ENCODE measurements around the gene MAVS.
A peak's percentile ranks its signal among the peaks of the same experiment; 100 is the strongest.
"Not testable (repeated sequence)": the region's sequence is repeated elsewhere in the genome, so short reads cannot be mapped to it uniquely, and the experiment has no call there.

The MAVS gene

DNA sequence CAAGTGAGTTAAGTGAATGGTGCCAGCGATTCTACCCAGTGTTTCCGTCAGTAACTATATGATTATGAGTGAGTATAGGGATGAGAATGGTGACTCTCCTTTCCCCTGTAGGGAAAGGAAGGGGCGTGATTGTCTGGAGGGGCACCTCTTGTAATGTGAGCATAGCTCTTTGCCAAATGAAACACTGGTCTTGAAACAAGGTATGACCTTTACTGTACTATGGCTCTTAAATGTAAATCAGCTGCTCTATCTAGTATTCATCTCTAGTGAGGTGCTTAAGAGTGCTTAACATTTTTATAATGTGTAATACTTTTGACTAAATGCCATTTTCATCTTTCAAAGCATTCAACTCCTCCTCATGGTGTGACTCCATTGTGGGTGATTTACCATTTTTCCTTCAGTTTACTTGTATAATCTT is 53.6 kb downstream of the MAVS start:
- H3K9me3 Mint-ChIP-seq: no peaks in the 10 kb centered on the region
- ATAC-seq (replicated peaks; ENCODE audit: extremely low read depth, poor library complexity, severe bottlenecking) (no peak), DNase-seq (ENCODE audit: low spot score in 2 of 2) (no peak)
- H3K27me3 Mint-ChIP-seq: no peaks in the 10 kb centered on the region
- H3K27ac Mint-ChIP-seq (ENCODE audit: low read depth): peak overlapping the region; percentile 74
- H3K4me3 Mint-ChIP-seq: peak overlapping the region; percentile 67
- H3K36me3 Mint-ChIP-seq (ENCODE audit: insufficient read depth): peaks cover 9% of the 10 kb centered on the region
- H3K4me1 Mint-ChIP-seq: peaks cover 71% of the 10 kb centered on the region

DNA sequence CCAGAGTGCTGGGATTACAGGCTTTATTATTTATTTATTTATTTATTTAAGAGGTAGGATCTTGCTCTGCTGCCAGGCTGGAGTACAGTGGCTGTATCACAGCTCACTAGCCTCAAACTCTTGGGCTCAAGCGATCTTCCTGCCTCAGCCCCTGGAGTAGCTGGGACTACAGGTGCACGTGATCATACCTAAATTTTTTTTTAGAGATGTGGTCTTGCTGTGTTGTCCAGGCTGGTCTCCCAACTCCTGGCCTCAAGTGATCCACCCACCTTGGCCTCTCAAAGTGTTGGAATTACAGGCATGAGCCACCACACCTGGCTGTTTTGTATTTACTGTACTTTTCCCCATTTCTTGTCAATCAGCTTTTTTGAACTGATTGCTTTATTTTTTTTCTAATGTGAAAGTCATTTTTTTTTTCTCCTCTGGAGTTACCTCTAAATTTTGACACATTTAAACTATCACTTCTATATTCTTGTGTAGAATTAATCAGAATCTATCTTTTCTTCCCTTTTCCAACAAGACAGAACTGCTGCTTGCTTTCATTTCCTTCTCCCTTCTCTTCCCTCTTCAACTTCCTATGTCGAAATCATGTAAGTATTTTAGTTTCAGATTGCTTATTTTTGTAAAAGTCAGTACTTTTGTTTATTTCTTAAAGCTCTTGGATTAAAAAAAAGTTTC is 54.5 kb downstream of the MAVS start:
- peaks cover 7% of the 10 kb centered on the region for H3K36me3 Mint-ChIP-seq (ENCODE audit: insufficient read depth)
- DNase-seq (ENCODE audit: low spot score in 2 of 2): no peak
- H3K4me1 Mint-ChIP-seq: peaks cover 75% of the 10 kb centered on the region
- no peak for ATAC-seq (replicated peaks; ENCODE audit: extremely low read depth, poor library complexity, severe bottlenecking)
- peak overlapping the region; percentile 50 for H3K4me3 Mint-ChIP-seq
- H3K27ac Mint-ChIP-seq (ENCODE audit: low read depth): peak overlapping the region; percentile 74
- H3K27me3 Mint-ChIP-seq: no peaks in the 10 kb centered on the region
- no peaks in the 10 kb centered on the region for H3K9me3 Mint-ChIP-seq

DNA sequence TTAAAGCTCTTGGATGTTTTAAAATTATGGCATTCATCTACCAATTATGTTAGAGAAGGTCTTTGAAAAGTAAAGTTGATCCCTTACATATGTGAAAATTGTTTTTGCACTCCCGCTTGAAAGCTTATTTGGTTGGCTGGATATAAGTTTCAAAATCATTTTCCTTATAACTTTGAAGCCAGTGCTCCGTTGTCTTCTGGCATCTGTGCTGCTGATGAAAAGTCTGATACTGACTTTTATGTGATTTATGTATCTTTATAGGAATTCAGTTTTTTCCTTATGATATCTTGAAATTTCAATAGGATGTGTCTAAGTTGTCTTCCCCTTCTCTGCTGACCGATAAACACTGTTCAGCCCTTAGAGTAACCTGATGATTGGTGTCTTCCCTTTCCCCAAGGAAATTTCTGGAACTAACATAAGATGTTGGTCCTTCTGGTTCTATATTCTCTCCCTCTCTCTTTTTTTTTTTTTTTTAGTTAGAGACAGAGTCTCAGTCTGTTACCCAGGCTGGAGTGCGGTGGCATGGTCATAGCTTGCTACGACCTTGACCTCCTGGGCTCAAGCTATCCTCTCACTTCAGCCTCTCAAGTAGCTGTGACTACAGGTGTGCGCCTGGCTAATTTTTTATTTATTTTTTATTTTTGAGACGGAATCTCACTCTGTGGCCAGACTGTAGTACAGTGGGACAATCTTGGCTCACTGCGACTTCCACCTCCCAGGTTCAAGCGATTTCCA is 55.2 kb downstream of the MAVS start:
- H3K36me3 Mint-ChIP-seq (ENCODE audit: insufficient read depth): peaks cover 8% of the 10 kb centered on the region
- peaks cover 71% of the 10 kb centered on the region for H3K4me1 Mint-ChIP-seq
- no peaks in the 10 kb centered on the region for H3K9me3 Mint-ChIP-seq
- H3K27me3 Mint-ChIP-seq: no peaks in the 10 kb centered on the region
- peak overlapping the region; percentile 50 for H3K4me3 Mint-ChIP-seq
- peak overlapping the region; percentile 74 for H3K27ac Mint-ChIP-seq (ENCODE audit: low read depth)
- DNase-seq (ENCODE audit: low spot score in 2 of 2) (no peak), ATAC-seq (replicated peaks; ENCODE audit: extremely low read depth, poor library complexity, severe bottlenecking) (no peak)

DNA sequence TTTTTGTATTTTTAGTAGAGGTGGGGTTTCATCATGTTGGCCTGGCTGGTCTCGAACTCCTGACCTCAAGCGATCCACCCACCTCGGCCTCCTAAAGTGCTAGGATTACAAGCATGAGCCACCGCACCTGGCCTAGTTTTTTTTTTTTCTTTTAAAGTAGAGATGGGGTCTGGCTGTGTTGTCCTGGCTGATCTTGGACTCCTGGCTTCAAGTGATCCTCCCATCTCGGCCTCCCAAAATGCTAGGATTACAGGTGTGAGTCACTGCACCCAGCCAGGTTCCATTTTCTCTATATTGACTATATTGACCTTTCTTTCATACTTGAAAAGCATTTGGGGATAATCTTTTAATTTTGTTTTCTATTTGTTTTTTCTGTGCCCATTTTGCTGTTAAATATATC is 55.8 kb downstream of the MAVS start:
- H3K36me3 Mint-ChIP-seq (ENCODE audit: insufficient read depth): peaks cover 7% of the 10 kb centered on the region
- H3K4me1 Mint-ChIP-seq: peaks cover 71% of the 10 kb centered on the region
- no peaks in the 10 kb centered on the region for H3K27me3 Mint-ChIP-seq
- H3K4me3 Mint-ChIP-seq: peak overlapping the region; percentile 38
- ATAC-seq (replicated peaks; ENCODE audit: extremely low read depth, poor library complexity, severe bottlenecking) (no peak), DNase-seq (ENCODE audit: low spot score in 2 of 2) (no peak)
- H3K9me3 Mint-ChIP-seq: no peaks in the 10 kb centered on the region
- H3K27ac Mint-ChIP-seq (ENCODE audit: low read depth): peak overlapping the region; percentile 82

DNA sequence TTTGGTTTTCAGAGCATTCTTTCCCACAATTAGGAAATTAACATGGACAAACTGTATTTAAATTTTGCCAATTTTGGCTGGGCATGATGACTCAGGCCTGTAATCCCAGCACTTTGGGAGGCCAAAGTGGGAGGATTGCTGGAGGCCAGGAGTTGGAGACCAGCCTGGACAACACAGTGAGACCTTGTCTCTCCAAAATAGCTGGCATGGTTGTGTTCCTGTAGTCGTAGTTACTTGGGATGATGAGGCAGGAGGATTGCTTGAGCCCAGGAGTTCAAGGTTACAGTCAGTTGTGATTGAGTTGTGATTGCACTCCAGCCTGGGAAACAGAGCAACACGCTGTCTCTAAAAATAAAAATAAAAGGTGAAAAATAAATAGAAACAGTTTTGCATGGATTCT is 57.6 kb downstream of the MAVS start:
- peak overlapping the region; percentile 82 for H3K27ac Mint-ChIP-seq (ENCODE audit: low read depth)
- H3K27me3 Mint-ChIP-seq: no peaks in the 10 kb centered on the region
- ATAC-seq (replicated peaks; ENCODE audit: extremely low read depth, poor library complexity, severe bottlenecking): no peak
- DNase-seq (ENCODE audit: low spot score in 2 of 2): no peak
- no peaks in the 10 kb centered on the region for H3K9me3 Mint-ChIP-seq
- no peak overlapping the region for H3K4me3 Mint-ChIP-seq
- H3K4me1 Mint-ChIP-seq: peaks cover 74% of the 10 kb centered on the region
- peaks cover 23% of the 10 kb centered on the region for H3K36me3 Mint-ChIP-seq (ENCODE audit: insufficient read depth)

DNA sequence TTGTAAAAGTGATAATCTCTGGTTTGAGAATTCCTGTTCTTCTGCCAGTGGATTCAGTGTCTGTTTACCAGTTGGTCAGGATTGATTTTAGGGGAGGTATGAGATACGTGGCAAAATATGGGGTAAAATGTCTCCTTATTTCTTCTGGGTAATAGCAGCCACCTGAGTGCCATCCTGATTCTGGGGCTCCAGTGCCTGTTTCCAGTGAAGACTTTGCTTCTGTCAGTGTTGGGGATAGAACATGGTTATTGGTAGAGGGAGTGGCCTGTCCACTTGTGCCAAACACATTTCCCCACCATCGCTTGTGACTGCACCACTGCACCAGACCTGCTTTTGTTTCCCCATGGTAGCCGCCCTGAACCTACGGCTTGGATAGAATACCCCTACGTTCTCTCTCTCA is 58.2 kb downstream of the MAVS start:
- Mint-ChIP-seq H3K27ac (ENCODE audit: low read depth) (peak overlapping the region; percentile 82), H3K36me3 (ENCODE audit: insufficient read depth) (peaks cover 28% of the 10 kb centered on the region), H3K4me1 (peaks cover 69% of the 10 kb centered on the region), H3K27me3 (no peaks in the 10 kb centered on the region), H3K4me3 (no peak overlapping the region), H3K9me3 (no peaks in the 10 kb centered on the region)
- DNase-seq (ENCODE audit: low spot score in 2 of 2) (no peak), ATAC-seq (replicated peaks; ENCODE audit: extremely low read depth, poor library complexity, severe bottlenecking) (no peak)

DNA sequence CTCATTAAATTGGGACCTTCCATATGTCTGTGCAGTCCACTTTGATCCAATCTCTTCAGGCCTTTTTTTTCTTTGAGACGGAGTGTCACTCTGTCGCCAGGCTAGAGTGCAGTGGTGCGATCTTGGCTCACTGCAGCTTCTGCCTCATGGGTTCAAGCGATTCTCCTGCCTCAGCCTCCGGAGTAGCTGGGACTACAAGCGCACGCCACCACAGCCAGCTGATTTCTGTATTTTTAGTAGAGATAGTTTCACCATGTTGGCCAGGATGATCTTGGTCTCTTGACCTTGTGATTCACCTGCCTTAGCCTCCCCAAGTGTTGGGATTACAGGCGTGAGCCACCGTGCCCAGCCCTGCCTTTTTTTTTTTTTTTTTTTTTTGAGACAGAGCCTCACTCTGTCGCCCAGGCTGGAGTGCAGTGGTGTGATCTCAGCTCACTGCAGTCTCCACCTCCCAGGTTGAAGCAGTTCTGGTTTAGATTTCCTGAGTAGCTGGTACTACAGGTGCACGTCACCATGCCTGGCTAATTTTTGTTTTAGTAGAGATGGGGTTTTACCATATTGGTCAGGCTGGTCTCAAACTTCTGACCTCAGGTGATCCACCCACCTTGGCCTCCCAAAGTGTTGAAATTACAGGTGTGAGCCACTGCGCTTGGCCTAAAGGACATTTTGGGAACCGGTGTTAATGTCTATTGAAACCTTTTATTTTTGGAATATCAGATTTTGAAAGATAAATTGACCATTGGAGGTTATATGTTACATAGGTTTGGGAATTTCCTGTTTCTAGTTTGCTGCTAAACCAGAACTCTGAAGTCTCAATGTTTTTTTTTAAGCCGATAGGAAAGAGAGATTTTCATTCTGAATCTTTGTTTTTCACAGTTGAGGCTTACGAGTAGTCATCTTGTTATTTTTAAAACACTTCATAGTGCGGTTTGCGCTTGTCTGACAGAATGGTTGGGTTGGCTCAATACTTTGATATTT is 60.4 kb downstream of the MAVS start:
- Mint-ChIP-seq H3K4me1 (peaks cover 56% of the 10 kb centered on the region), H3K4me3 (peak overlapping the region; percentile 55), H3K36me3 (ENCODE audit: insufficient read depth) (peaks cover 50% of the 10 kb centered on the region), H3K27ac (ENCODE audit: low read depth) (peak overlapping the region; percentile 93)
- H3K27me3 Mint-ChIP-seq, H3K9me3 Mint-ChIP-seq: not testable (repeated sequence)
- ATAC-seq (replicated peaks; ENCODE audit: extremely low read depth, poor library complexity, severe bottlenecking) (peak; percentile 96), DNase-seq (ENCODE audit: low spot score in 2 of 2) (peak in 1 of 2 donors; percentile 55)

DNA sequence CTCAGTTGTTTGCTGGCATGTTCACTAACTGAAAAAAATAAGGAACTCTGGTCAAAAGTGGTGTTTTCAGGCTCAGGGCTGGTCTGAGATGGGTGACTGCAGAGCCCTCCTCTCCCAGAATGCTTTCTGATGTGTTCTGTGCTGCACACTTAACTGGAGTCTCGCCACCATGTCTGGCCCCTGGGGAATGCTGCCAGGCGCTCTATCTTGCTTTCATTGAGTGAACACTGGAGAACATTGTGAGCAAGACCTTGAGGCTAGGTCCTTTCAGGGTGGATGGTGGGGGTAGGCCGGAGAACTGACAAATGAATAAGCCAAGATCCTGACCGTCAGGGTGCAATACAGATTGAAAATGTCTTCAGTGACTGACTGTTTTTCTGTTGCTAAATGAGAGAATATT is 62.0 kb downstream of the MAVS start:
- no peak overlapping the region for H3K4me3 Mint-ChIP-seq
- H3K9me3 Mint-ChIP-seq: no peaks in the 10 kb centered on the region
- ATAC-seq (replicated peaks; ENCODE audit: extremely low read depth, poor library complexity, severe bottlenecking) (no peak), DNase-seq (ENCODE audit: low spot score in 2 of 2) (no peak)
- peaks cover 44% of the 10 kb centered on the region for H3K4me1 Mint-ChIP-seq
- peak overlapping the region; percentile 53 for H3K27ac Mint-ChIP-seq (ENCODE audit: low read depth)
- H3K36me3 Mint-ChIP-seq (ENCODE audit: insufficient read depth): peaks cover 61% of the 10 kb centered on the region
- H3K27me3 Mint-ChIP-seq: no peaks in the 10 kb centered on the region

DNA sequence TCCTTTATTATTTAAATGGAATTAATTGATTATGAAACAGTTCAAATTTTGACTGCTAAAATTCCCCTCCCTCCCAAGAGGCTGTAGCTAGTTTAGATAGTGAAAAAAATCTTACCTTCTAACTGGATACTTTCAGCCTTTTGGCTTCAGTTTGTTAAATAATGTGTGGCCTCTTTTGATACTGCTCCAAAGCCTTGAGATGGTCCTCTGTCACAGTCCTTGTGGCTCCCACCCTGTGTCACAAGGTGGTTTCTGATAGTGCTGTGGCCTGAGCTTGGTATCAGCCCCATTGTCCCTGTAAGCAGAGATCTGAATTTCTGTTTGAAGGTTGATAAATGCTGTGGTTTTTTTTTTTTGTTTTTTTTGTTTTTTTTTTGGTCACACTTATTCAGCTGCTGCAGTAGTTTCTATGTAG is 63.3 kb downstream of the MAVS start:
- DNase-seq (ENCODE audit: low spot score in 2 of 2) (no peak), ATAC-seq (replicated peaks; ENCODE audit: extremely low read depth, poor library complexity, severe bottlenecking) (no peak)
- H3K4me1 Mint-ChIP-seq: peaks cover 44% of the 10 kb centered on the region
- H3K4me3 Mint-ChIP-seq: no peak overlapping the region
- H3K27ac Mint-ChIP-seq (ENCODE audit: low read depth): peak overlapping the region; percentile 32
- peaks cover 74% of the 10 kb centered on the region for H3K36me3 Mint-ChIP-seq (ENCODE audit: insufficient read depth)
- no peaks in the 10 kb centered on the region for H3K9me3 Mint-ChIP-seq
- H3K27me3 Mint-ChIP-seq: no peaks in the 10 kb centered on the region

DNA sequence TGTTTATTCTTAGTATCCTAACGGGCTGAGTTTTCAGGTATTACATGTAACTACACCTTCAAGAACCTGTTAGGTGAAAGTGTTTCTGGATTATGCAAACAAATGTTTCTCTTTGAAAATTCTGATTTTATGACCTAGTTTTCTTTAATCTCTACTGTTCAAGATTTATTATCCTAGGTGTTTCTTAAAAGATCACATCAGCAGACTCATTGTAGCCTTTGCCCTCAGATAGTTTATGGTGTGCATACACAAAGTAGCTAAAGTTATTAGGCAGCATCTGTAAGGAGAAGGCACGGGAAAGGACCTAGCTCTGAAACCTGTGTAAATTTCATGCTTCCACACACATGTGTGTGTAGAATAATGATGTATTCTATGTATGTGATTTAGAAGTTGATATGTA is 64.2 kb downstream of the MAVS start:
- Mint-ChIP-seq H3K36me3 (ENCODE audit: insufficient read depth) (peaks cover 82% of the 10 kb centered on the region), H3K4me3 (no peak overlapping the region), H3K4me1 (peaks cover 45% of the 10 kb centered on the region), H3K9me3 (no peaks in the 10 kb centered on the region), H3K27me3 (no peaks in the 10 kb centered on the region), H3K27ac (ENCODE audit: low read depth) (no peak overlapping the region)
- ATAC-seq (replicated peaks; ENCODE audit: extremely low read depth, poor library complexity, severe bottlenecking): no peak
- no peak for DNase-seq (ENCODE audit: low spot score in 2 of 2)

DNA sequence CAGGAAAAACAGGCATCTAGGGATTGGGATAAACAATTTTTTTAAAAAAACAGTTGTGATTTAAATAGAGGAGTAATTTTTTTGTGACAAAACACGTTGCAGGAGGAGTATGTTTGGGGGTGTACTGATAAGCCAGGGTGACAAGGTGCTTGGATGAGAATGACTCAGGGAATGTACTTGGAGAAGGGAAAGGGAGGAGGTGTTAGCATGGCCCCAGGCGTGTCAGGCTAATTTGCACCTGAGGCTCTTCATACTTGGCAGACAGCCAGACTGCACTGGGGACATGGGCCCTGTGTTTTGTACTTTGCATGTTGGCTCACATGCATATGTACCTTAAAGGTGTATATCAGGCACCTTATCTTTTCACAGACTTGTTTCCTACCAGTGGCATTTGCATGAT is 65.3 kb downstream of the MAVS start:
- no peak overlapping the region for H3K4me3 Mint-ChIP-seq
- H3K36me3 Mint-ChIP-seq (ENCODE audit: insufficient read depth): peaks cover 86% of the 10 kb centered on the region
- ATAC-seq (replicated peaks; ENCODE audit: extremely low read depth, poor library complexity, severe bottlenecking) (no peak), DNase-seq (ENCODE audit: low spot score in 2 of 2) (no peak)
- no peaks in the 10 kb centered on the region for H3K27me3 Mint-ChIP-seq
- no peaks in the 10 kb centered on the region for H3K9me3 Mint-ChIP-seq
- H3K27ac Mint-ChIP-seq (ENCODE audit: low read depth): no peak overlapping the region
- peaks cover 48% of the 10 kb centered on the region for H3K4me1 Mint-ChIP-seq

DNA sequence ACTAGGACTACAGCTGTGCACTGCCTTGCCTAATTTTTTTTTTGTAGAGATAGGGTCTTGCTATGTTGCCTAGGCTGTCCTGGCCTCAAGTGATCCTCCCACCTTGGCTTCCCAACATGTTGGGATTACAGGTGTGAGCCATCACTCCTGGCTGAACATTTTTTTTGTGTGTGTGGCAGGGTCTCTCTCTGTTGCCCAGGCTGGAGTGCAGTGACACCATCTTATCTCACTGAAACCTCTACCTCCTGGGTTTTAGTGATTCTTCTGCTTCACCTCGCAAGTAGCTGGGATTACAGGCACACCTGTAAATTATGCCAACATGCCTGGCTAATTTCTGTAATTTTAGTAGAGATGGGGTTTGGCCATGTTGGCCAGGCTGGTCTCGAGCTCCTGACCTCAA is 67.8 kb downstream of the MAVS start:
- ATAC-seq (replicated peaks; ENCODE audit: extremely low read depth, poor library complexity, severe bottlenecking) (no peak), DNase-seq (ENCODE audit: low spot score in 2 of 2) (no peak)
- Mint-ChIP-seq H3K27me3 (no peaks in the 10 kb centered on the region), H3K9me3 (no peaks in the 10 kb centered on the region), H3K36me3 (ENCODE audit: insufficient read depth) (peaks cover 82% of the 10 kb centered on the region), H3K27ac (ENCODE audit: low read depth) (peak overlapping the region; percentile 12), H3K4me3 (no peak overlapping the region), H3K4me1 (peaks cover 38% of the 10 kb centered on the region)

All from central memory CD8-positive, alpha-beta T cell (primary cell).